Uterus (tissue), 4 donors: ENCODE data around the gene ELANE. TPM values are rescaled to one million over a fixed set of nuclear protein-coding genes. Genes with fewer than 3 reads are reported as not detected.
A peak's percentile ranks its signal among the peaks of the same experiment; 100 is the strongest.
"Not testable (repeated sequence)": the region's sequence is repeated elsewhere in the genome, so short reads cannot be mapped to it uniquely, and the experiment has no call there.

Experiments used
- DNase-seq, 2 donors: peaks; one replicate each; pipeline ENCODE4 v3.0.0-alpha.2; 2019 to 2020
- H3K27ac ChIP-seq, 2 donors: fragments of 200-600 bp; sonication (generic); 1 replicate in 1 of 2; 2 replicates in 1 of 2; pipeline ENCODE4 v1.5.1; 2016 to 2018
- H3K27me3 ChIP-seq, 2 donors: fragments of 200-600 bp; sonication (generic); one replicate each; pipeline ENCODE4 v1.5.1; 2018 to 2019; ENCODE audit warnings: control low read depth in 1 of 2
- H3K36me3 ChIP-seq, 2 donors: fragments of 200-600 bp; sonication (generic); one replicate each; pipeline ENCODE4 v1.5.1; 2019; ENCODE audit warnings: control low read depth in 1 of 2
- H3K4me1 ChIP-seq, 2 donors: fragments of 200-600 bp; sonication (generic); one replicate each; pipeline ENCODE4 v1.5.1; 2018 to 2019; ENCODE audit warnings: control low read depth in 1 of 2
- H3K4me3 ChIP-seq, 2 donors: fragments of 200-600 bp; sonication (generic); 1 replicate in 1 of 2; 2 replicates in 1 of 2; pipeline ENCODE4 v1.5.1; 2018 to 2019; ENCODE audit warnings: mild to moderate bottlenecking in 1 of 2
- H3K9me3 ChIP-seq, 2 donors: fragments of 200-600 bp; sonication (generic); one replicate each; pipeline ENCODE4 v1.5.1; 2019; ENCODE audit warnings: control low read depth in 1 of 2
- CTCF ChIP-seq, 4 experiments: fragments of 200-600 bp in 2 of 4; fragments of 450-650 bp in 2 of 4; sonication (generic) in 2 of 4; IDR thresholded peaks; one replicate each; pipeline ENCODE4 v1.5.1; 2016 to 2019; ENCODE audit warnings: antibody characterized with exemption in 4 of 4, mild to moderate bottlenecking in 2 of 4, moderate library complexity in 1 of 4
- POLR2A ChIP-seq, 2 donors: fragments of 450-650 bp; IDR thresholded peaks; one replicate each; pipeline ENCODE4 v1.6.1; 2016; ENCODE audit warnings: antibody characterized with exemption in 2 of 2, mild to moderate bottlenecking in 1 of 2, moderate library complexity in 1 of 2
- intact Hi-C: fragments of 100-400 bp; cut with DNase I; formaldehyde crosslinking; loops from one replicate; pipeline ENCODE4 v1.15.1; 2023; ENCODE audit warnings: low total_unique reads
- total RNA-seq, 4 donors: library from RNA; depleted of rRNA in 3 of 4; stranded (reverse); fragments of >200 nt in 3 of 4; gene quantifications; one replicate each; pipeline versions ENCODE4 v1.1.0 to v1.2.4, GENCODE V29; 2014 to 2023
- donor health status: DM: yes; HTN: yes; CAD: no.

Gene ELANE
- total RNA-seq, 4 donors from 2014 or later, result 3.4 TPM; not detected in 3

- Histone ChIP-seq H3K4me3 (no peak overlapping the region), H3K36me3 (no peaks in the 10 kb centered on the region), H3K27ac (no peak overlapping the region), H3K4me1 (no peaks in the 10 kb centered on the region), H3K27me3 (no peaks in the 10 kb centered on the region), H3K9me3 (no peaks in the 10 kb centered on the region)
- DNase-seq, result no peak
- intact Hi-C loops, result no loop called here
- TF ChIP-seq CTCF (IDR thresholded peaks at IDR 0.05), result no peak
- TF ChIP-seq POLR2A (IDR thresholded peaks at IDR 0.05), result no peak
Measured at GRCh38 chr19:888581-889385, 36.7 kb downstream of the ELANE start.

DNA sequence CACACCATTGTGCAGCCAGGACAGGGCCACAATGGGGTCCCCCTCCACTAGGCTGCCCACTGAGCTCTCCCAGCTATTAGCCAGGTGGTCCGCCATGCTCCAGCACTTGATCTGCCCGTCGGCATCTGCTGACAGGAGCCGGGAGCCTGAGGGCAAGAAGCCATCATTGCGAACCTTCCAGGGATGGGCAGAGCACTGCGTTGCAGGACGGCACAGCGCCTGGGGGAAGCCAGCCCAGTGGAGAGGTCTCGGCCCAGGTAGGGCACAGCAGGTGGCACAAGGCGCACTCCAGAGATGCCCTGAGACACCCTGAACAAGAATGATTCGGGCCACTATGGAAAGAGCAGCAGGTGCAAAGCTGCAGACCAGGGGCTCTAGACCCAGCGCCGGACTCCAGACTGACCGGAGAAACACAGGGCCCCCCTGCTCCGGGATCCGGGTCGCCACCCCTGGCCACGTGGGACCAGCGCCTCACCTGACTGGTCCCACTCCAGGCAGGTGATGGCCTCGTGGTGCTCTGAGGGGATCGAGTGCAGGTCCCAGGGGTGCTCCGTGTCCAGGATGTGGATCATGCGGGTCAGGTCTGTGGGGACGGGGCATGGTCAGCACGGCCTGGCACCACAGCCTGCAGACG is 37.7 kb downstream of the ELANE start:
- intact Hi-C loops, result no loop called here
- Histone ChIP-seq H3K4me3 (no peak overlapping the region), H3K27ac (no peak overlapping the region), H3K27me3 (no peaks in the 10 kb centered on the region), H3K4me1 (no peaks in the 10 kb centered on the region), H3K36me3 (no peaks in the 10 kb centered on the region), H3K9me3 (no peaks in the 10 kb centered on the region)
- DNase-seq, result no peak
- no peak for TF ChIP-seq POLR2A (IDR thresholded peaks at IDR 0.05)
- no peak for TF ChIP-seq CTCF (IDR thresholded peaks at IDR 0.05)

DNA sequence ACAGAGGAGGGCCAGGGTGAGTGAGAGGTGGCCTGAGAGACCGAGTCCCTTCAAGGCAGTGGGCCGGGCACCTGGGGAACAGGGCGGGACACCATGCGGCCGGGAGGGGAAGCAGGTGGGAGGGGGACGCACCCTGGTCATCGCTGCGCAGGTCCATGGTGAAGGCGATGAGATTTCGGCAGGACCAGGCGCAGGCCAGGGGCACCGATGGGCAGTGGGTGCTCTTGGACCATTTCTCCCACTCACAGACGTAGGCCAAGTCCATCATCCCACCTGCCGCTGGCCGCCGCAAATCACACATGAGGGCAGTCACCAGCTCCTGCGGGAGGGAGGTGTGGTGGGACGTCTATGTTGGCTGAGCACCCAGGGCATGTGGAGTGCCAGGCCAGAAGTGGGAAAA is 38.7 kb downstream of the ELANE start:
- H3K4me3 ChIP-seq, result no peak overlapping the region
- no peak for TF ChIP-seq CTCF (IDR thresholded peaks at IDR 0.05)
- no peak for TF ChIP-seq POLR2A (IDR thresholded peaks at IDR 0.05)
- H3K4me1 ChIP-seq, result no peaks in the 10 kb centered on the region
- intact Hi-C loops, result no loop called here
- DNase-seq, result no peak
- no peaks in the 10 kb centered on the region for H3K9me3 ChIP-seq
- no peak overlapping the region for H3K27ac ChIP-seq
- no peaks in the 10 kb centered on the region for H3K36me3 ChIP-seq
- H3K27me3 ChIP-seq, result no peaks in the 10 kb centered on the region

DNA sequence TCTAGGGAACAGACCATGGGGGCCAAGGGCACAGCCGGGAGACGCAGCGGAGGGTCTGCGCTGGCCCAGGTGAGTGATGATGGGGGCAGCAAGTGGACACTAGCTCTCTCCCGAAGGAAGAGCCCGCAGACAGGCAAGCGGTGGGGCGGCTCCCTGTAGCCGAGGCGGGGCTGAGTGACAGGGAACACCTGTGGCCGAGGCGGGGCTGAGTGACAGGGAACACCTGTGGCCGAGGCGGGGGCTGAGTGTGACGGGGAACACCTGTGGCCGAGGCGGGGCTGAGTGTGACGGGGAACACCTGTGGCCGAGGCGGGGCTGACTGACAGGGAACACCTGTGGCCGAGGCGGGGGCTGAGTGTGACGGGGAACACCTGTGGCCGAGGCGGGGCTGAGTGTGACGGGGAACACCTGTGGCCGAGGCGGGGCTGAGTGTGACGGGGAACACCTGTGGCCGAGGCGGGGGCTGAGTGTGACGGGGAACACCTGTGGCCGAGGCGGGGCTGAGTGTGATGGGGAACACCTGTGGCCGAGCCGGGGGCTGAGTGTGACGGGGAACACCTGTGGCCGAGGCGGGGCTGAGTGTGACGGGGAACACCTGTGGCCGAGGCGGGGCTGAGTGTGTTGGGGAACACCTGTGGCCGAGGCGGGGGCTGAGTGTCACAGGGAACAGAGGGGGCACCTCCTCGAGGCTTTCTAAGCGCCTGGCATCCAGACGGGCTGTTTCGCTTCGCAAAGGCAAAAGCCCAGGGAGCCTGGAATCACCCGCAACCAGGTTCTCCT is 39.5 kb downstream of the ELANE start:
- H3K36me3 ChIP-seq, H3K9me3 ChIP-seq, DNase-seq, H3K27me3 ChIP-seq, H3K4me1 ChIP-seq, intact Hi-C loops: not testable (repeated sequence)
- Histone ChIP-seq H3K27ac (peak overlapping the region in 1 of 2 donors; percentile 90), H3K4me3 (peak overlapping the region; percentile 70 to 89)

DNA sequence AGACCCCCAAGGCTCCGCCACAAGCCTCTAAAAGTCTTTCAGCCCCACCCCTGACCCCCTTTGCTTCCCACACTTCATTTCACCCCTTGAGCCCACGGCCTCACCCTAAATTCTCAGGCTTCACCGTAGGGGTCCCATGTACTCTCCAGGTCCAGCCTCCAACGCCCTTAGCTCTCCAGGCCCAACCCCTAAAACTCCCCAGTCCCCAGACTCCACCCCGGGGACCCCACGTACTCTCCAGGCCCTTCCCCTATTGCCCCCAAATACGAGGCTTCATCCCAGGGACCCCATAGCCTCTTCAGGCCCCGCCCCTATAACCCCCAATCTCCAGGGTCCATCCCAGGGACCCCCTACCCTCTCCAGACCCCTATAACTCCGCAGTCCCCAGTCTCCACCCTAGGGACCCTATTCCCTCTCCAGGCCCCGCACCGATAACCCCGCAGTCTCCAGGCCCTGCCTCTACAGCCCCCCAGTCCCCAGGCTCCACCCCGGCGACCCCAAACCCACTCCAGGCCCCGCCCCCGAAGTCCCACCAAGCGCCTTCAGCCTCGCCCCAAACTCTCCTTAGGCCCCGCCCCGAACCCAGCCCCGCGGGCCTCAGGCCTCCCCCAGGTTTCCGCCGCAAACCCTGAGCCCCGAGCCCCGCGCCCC is 40.3 kb downstream of the ELANE start:
- DNase-seq, result no peak
- intact Hi-C loops, result no loop called here
- H3K27ac ChIP-seq, result peak overlapping the region; percentile 90 to 93
- no peaks in the 10 kb centered on the region for H3K36me3 ChIP-seq
- no peaks in the 10 kb centered on the region for H3K9me3 ChIP-seq
- TF ChIP-seq CTCF (IDR thresholded peaks at IDR 0.05), result no peak
- no peak for TF ChIP-seq POLR2A (IDR thresholded peaks at IDR 0.05)
- no peaks in the 10 kb centered on the region for H3K27me3 ChIP-seq
- H3K4me3 ChIP-seq, result peak overlapping the region; percentile 70 to 89
- no peaks in the 10 kb centered on the region for H3K4me1 ChIP-seq
